Lower leg skin (tissue), 3 donors: Measurements from ENCODE around the gene KRT34.

ENCODE experiments used
- POLR2A ChIP-seq, 2 donors: fragments of 450-650 bp; IDR thresholded peaks; one replicate each; pipeline ENCODE4 v1.6.1; 2016 to 2017; ENCODE audit warnings: antibody characterized with exemption in 2 of 2, mild to moderate bottlenecking in 1 of 2, moderate library complexity in 1 of 2
- TF ChIP-seq, protein P1 (sequence below), 3 donors: fragments of 450-650 bp; IDR thresholded peaks; one replicate each; pipeline ENCODE4 v1.5.1; 2016; ENCODE audit warnings: antibody characterized with exemption in 3 of 3, mild to moderate bottlenecking in 3 of 3, moderate library complexity in 2 of 3

DNA sequence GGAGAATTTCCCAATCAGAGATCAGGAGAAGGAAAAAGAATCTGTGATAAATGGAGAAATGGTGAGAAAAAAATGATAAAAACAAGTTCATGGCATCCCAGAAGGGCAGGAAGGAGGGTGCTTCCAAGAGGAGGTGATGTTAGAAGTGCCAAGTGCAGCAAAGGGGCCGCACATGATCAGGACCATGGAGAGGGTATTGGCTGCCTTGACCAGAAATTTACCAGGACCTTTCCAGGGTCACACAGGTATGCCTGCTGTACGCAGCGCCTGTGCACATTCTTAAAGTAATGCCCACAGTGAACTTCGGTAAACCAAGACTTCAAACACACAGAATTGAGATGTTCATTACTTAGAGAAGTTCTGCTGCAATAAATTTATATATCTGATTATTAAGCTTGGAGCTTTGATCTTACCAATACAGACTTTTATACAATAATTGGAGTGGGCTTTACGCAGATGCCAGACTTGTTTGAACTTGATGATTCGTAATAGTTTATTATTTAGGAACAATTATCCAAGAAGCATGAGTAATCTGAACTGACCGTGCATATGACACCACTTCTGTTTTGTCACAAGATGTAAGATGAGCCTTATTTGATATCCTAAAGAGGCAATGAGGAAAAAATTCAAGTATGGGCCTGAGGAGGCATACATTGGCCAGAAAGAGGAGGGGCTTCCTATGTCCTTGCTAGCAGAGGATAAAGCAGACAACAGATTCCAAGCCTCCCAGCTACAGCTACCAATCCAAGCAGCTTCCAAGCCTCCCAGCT, 29.3 kb downstream of the KRT34 start:
- TF ChIP-seq, protein P1, sequence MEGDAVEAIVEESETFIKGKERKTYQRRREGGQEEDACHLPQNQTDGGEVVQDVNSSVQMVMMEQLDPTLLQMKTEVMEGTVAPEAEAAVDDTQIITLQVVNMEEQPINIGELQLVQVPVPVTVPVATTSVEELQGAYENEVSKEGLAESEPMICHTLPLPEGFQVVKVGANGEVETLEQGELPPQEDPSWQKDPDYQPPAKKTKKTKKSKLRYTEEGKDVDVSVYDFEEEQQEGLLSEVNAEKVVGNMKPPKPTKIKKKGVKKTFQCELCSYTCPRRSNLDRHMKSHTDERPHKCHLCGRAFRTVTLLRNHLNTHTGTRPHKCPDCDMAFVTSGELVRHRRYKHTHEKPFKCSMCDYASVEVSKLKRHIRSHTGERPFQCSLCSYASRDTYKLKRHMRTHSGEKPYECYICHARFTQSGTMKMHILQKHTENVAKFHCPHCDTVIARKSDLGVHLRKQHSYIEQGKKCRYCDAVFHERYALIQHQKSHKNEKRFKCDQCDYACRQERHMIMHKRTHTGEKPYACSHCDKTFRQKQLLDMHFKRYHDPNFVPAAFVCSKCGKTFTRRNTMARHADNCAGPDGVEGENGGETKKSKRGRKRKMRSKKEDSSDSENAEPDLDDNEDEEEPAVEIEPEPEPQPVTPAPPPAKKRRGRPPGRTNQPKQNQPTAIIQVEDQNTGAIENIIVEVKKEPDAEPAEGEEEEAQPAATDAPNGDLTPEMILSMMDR (IDR thresholded peaks at IDR 0.05) = no peak
- TF ChIP-seq POLR2A (IDR thresholded peaks at IDR 0.05) = no peak
